Measurements from ENCODE around the gene IRX4. TPM values are rescaled to one million over a fixed set of nuclear protein-coding genes. Genes with fewer than 3 reads are reported as not detected.

The IRX4 gene
- total RNA-seq, 2 donors from 2014 or later, result not detected

DNA sequence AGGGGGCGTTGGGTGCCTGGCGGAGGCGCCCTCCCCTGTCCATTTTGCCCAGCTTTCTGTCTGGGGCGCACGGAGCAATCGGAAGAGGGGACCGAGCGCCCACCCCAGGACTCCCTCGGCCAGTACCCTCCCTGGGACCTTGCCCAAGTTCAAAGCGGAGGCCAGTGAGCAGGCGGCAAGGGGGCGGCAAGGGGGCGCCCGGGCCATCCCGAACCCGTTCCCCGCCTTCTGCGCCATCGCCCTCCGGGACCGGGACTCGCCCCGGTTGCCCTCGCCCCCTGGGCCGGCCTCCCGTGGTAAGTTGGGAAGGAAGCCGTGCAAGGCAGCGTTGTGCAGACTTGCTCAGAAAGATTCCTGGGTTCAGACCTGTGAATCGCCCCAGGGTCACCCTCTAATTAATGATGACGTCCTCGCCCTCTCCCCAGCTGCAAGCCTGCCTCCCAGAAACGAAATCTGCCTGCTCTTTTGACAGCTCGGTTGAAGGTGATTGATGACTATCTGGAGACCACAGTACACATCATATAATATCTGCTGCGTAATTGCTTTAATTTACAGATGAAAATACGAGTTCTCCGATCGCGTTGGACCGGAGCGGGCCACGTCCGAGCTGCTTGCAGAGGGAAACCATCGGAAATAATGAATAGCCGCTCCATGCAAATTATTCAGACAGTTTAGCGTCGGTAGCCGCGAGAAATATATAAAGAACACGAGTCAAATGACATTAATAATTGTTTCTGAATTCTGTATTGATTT is 1.4 kb upstream of the IRX4 start:
- WGBS, 2 donors, result 4 to 10% methylated on average over 21 to 46 of the region's 49 CpGs
- Histone ChIP-seq H3K36me3 (replicated peaks in 1 of 2; ENCODE audit: insufficient read depth in 1 of 2, low read depth in 2 of 2) (no peaks in the 10 kb centered on the region), H3K27me3 (peaks cover 0 to 47% of the 10 kb centered on the region in 2 donors), H3K27ac (no peak overlapping the region), H3K4me1 (peaks cover 29% of the 10 kb centered on the region), H3K4me3 (no peak overlapping the region), H3K9me3 (no peaks in the 10 kb centered on the region)
- ATAC-seq (no peak), DNase-seq (no peak)
- intact Hi-C loops (cut with DNase I), result no loop called here
- TF ChIP-seq, protein P1, sequence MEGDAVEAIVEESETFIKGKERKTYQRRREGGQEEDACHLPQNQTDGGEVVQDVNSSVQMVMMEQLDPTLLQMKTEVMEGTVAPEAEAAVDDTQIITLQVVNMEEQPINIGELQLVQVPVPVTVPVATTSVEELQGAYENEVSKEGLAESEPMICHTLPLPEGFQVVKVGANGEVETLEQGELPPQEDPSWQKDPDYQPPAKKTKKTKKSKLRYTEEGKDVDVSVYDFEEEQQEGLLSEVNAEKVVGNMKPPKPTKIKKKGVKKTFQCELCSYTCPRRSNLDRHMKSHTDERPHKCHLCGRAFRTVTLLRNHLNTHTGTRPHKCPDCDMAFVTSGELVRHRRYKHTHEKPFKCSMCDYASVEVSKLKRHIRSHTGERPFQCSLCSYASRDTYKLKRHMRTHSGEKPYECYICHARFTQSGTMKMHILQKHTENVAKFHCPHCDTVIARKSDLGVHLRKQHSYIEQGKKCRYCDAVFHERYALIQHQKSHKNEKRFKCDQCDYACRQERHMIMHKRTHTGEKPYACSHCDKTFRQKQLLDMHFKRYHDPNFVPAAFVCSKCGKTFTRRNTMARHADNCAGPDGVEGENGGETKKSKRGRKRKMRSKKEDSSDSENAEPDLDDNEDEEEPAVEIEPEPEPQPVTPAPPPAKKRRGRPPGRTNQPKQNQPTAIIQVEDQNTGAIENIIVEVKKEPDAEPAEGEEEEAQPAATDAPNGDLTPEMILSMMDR (IDR thresholded peaks at IDR 0.05), result no peak
- TF ChIP-seq POLR2A (IDR thresholded peaks at IDR 0.05), result no peak

DNA sequence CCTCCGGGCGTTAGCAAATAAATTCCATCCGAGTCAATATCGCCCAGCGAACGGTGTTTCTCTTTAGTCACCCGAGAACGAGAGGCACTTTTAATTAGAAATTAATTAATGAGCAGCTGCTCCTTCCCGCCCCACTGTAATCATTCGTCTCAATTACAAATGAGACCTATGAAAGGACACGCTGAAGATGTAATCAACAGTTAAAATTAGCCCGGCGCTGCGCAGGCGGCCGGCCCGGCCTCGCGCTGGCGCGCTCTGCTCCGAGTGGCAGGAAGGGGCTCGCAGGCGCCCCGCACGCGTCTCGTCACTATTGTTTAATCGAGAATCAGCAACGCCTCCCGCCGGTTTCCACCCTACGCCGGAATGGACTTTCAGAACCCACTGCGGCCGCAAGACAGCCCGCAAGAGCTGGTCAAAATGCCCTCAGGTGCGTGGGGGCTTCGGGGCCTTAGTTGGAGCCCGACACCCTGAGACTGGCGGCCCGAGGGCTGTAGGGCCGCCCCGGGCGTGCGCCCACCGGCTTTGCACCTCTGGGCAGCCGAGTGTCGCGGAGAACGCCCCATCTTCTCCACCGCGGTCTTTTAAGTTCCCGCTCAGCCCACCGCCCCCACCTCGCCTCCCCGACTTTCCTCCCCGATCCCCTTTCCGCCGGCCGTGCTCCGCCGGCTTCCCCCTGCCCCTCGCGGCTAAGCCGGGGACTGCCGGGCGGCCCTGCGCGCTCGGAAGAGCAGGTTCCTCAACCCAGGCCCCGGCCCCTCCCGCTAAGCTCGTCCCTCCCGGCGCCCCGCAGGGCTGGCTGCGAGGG is 597 bp upstream of the IRX4 start:
- Histone ChIP-seq H3K27ac (no peak overlapping the region), H3K4me1 (peaks cover 29% of the 10 kb centered on the region), H3K4me3 (peak overlapping the region in 1 of 2 donors; percentile 2), H3K36me3 (replicated peaks in 1 of 2; ENCODE audit: insufficient read depth in 1 of 2, low read depth in 2 of 2) (no peaks in the 10 kb centered on the region), H3K9me3 (no peaks in the 10 kb centered on the region), H3K27me3 (peaks cover 0 to 47% of the 10 kb centered on the region in 2 donors)
- DNase-seq (no peak), ATAC-seq (no peak)
- 0 to 2% methylated on average over 8 to 78 of the region's 78 CpGs for WGBS, 2 donors
- intact Hi-C loops (cut with DNase I), result no loop called here
- TF ChIP-seq POLR2A (IDR thresholded peaks at IDR 0.05), result no peak
- TF ChIP-seq, protein P1 (IDR thresholded peaks at IDR 0.05), result peak in 2 of 7 experiments; percentile 8 to 11

DNA sequence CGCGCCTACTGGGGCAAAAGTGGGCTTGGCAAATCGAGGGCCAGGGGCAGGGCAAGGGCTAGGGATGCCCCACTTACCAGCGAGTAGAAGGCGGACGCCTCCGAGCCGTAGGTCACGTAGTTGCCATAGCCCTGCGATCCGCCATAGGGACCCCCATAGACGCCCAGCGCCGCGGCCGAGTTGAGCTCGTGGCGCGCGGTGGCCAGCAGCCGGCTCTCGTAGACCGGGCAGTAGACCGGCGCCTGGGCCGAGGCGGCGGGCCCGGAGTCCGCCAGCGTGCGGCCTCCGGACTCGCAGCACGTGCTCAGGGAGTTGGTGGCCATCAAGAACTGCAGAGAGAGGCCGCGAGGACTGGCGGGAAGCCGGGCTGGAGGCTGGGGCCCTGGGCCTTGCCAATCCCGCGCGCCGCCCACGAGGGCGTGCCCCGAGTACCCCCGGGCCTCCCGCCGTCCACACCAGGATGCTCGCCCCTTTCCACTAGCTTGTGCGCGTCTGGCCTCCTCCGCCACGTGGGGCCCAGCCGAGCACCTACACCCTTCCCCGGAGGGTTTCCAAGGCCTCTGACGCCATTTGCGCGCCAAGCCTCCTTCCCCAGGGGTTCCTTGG is 891 bp downstream of the IRX4 start:
- H3K27ac ChIP-seq, result no peak overlapping the region
- no peaks in the 10 kb centered on the region for H3K36me3 ChIP-seq (replicated peaks in 1 of 2; ENCODE audit: insufficient read depth in 1 of 2, low read depth in 2 of 2)
- H3K4me1 ChIP-seq, result peaks cover 23% of the 10 kb centered on the region
- no peak for DNase-seq
- no peaks in the 10 kb centered on the region for H3K9me3 ChIP-seq
- WGBS, 2 donors, result 6 to 12% methylated on average over 13 to 38 of the region's 59 CpGs
- TF ChIP-seq POLR2A (IDR thresholded peaks at IDR 0.05), result no peak
- TF ChIP-seq, protein P1 (IDR thresholded peaks at IDR 0.05), result no peak
- no peak overlapping the region for H3K4me3 ChIP-seq
- intact Hi-C loops (cut with DNase I), result no loop called here
- no peak for ATAC-seq
- H3K27me3 ChIP-seq, result peaks cover 0 to 47% of the 10 kb centered on the region in 2 donors

DNA sequence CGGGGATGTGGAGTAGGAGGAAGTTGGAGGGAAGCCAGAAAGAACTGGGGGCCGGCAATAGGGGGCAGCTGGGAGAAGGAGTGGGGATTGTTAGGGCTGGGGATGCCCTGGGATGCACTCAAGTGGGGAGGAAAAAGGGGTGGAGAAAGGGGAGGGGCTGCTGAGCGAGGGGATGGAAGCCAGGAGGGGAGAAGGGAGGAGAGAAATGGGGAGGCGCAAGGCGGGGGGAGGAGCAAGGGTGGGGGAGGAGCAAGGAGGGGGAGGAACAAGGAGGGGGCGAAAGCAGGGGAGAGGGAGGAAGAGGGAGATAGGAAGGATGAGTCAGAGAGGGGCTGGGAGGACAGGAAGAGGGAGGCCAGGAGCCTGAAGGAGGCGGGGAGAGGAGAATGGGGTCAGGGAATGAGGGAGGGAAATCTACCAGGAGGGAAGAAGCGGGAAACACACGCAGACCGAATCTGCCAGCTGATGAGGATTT is 1.6 kb downstream of the IRX4 start:
- no peak for ATAC-seq
- Histone ChIP-seq H3K4me3 (no peak overlapping the region), H3K4me1 (peaks cover 29% of the 10 kb centered on the region), H3K27ac (no peak overlapping the region), H3K27me3 (peaks cover 0 to 49% of the 10 kb centered on the region in 2 donors), H3K36me3 (replicated peaks in 1 of 2; ENCODE audit: insufficient read depth in 1 of 2, low read depth in 2 of 2) (no peaks in the 10 kb centered on the region), H3K9me3 (no peaks in the 10 kb centered on the region)
- no peak for DNase-seq
- intact Hi-C loops (cut with DNase I), result no loop called here
- 4 to 11% methylated on average over 7 to 10 of the region's 10 CpGs for WGBS, 2 donors
- TF ChIP-seq, protein P1 (IDR thresholded peaks at IDR 0.05), result no peak
- TF ChIP-seq POLR2A (IDR thresholded peaks at IDR 0.05), result no peak
